GM12891 (cell line): ENCODE data around the gene DUSP10.

ENCODE experiments used
- DNase-seq: peaks from one replicate; pipeline ENCODE4 v3.0.0; 2011; ENCODE audit warnings: low spot score; ENCODE audit not compliant: insufficient read length
- FAIRE-seq: peaks from 2 replicates; lab custom pipeline; 2011; peaks lifted over from hg19 to GRCh38; lab: Jason Lieb, UNC
- PAX5 ChIP-seq: IDR thresholded peaks from 2 replicates; pipeline ENCODE4 v1.6.1; 2011; ENCODE audit warnings: low read length, moderate library complexity, mild to moderate bottlenecking; ENCODE audit not compliant: insufficient read depth, severe bottlenecking
- POLR2A ChIP-seq: IDR thresholded peaks from 2 replicates; pipeline ENCODE4 v1.6.1; 2011; ENCODE audit warnings: low read depth, low read length, control low read depth
- POLR2AphosphoS5 ChIP-seq: IDR thresholded peaks from 2 replicates; pipeline ENCODE4 v1.6.1; 2011; ENCODE audit warnings: low read depth, low read length, control low read depth
- POU2F2 ChIP-seq: IDR thresholded peaks from 2 replicates; pipeline ENCODE4 v1.6.1; 2011; ENCODE audit warnings: low read depth, mild to moderate bottlenecking, control low read depth, low read length, moderate library complexity
- SPI1 ChIP-seq: IDR thresholded peaks from 2 replicates; pipeline ENCODE4 v1.6.1; 2011; ENCODE audit warnings: low read depth, low read length, control low read depth
- TAF1 ChIP-seq: IDR thresholded peaks from 2 replicates; pipeline ENCODE4 v1.6.1; 2011; ENCODE audit warnings: low read depth, low read length, control low read depth

The DUSP10 gene

GRCh38 chr1:221724931-221725605, 16.8 kb downstream of the DUSP10 start:
- FAIRE-seq (peak; percentile 16), DNase-seq (no peak)
- TF ChIP-seq PAX5: no peak
- no peak for TF ChIP-seq SPI1
- TF ChIP-seq POLR2A: no peak
- TF ChIP-seq POU2F2: no peak
- TF ChIP-seq POLR2AphosphoS5: no peak
- TF ChIP-seq TAF1: no peak

- TF ChIP-seq SPI1 (no peak), TAF1 (no peak), POLR2A (no peak), POU2F2 (no peak), PAX5 (no peak), POLR2AphosphoS5 (no peak)
- FAIRE-seq: no peak
Measured at GRCh38 chr1:221723848-221724236, 18.0 kb downstream of the DUSP10 start.

GRCh38 chr1:221723018-221723847, 18.7 kb downstream of the DUSP10 start:
- TF ChIP-seq SPI1 (no peak), PAX5 (no peak), TAF1 (no peak), POLR2AphosphoS5 (no peak), POLR2A (no peak), POU2F2 (peak; percentile 51; the same call in 1 of the 2 replicates)
- DNase-seq: no peak
- FAIRE-seq: peak; percentile 65

More at GRCh38 chr1:221723848-221724236, 18.0 kb downstream of the DUSP10 start:
- DNase-seq: no peak

GRCh38 chr1:221722254-221723017, 19.5 kb downstream of the DUSP10 start:
- DNase-seq (no peak), FAIRE-seq (no peak)
- TF ChIP-seq PAX5 (no peak), POLR2A (no peak)

GRCh38 chr1:221720545-221720944, 21.3 kb downstream of the DUSP10 start:
- DNase-seq (no peak), FAIRE-seq (no peak)
- no peak for TF ChIP-seq TAF1
- TF ChIP-seq PAX5: no peak
- no peak for TF ChIP-seq POU2F2
- TF ChIP-seq SPI1: no peak
- no peak for TF ChIP-seq POLR2AphosphoS5
- TF ChIP-seq POLR2A: no peak

- FAIRE-seq: no peak
- DNase-seq: no peak
- TF ChIP-seq POLR2A (no peak), SPI1 (no peak), TAF1 (no peak), POLR2AphosphoS5 (no peak), POU2F2 (no peak), PAX5 (no peak)
Measured at GRCh38 chr1:221719987-221720386, 21.9 kb downstream of the DUSP10 start.

- no peak for TF ChIP-seq TAF1
- no peak for TF ChIP-seq PAX5
- no peak for TF ChIP-seq POU2F2
- TF ChIP-seq POLR2AphosphoS5: no peak
- no peak for TF ChIP-seq SPI1
- no peak for TF ChIP-seq POLR2A
- DNase-seq (no peak), FAIRE-seq (no peak)
Measured at GRCh38 chr1:221719278-221719597, 22.7 kb downstream of the DUSP10 start.

- FAIRE-seq: no peak
- no peak for TF ChIP-seq SPI1
- no peak for TF ChIP-seq POLR2AphosphoS5
- TF ChIP-seq TAF1: no peak
- TF ChIP-seq POLR2A: no peak
- no peak for TF ChIP-seq POU2F2
- no peak for TF ChIP-seq PAX5
- no peak for DNase-seq
Measured at GRCh38 chr1:221718381-221719277, 23.3 kb downstream of the DUSP10 start.
